GM19455 (cell line): ENCODE measurements around the gene GIMAP1.
"Not testable (repeated sequence)": the region's sequence is repeated elsewhere in the genome, so short reads cannot be mapped to it uniquely, and the experiment has no call there.

ENCODE experiments used
- ATAC-seq: cut with Tn5 transposase; IDR thresholded peaks from one replicate; pipeline ENCODE4 v1.9.1; 2021; ENCODE audit not compliant: unreplicated experiment

Gene GIMAP1

GRCh38 chr7:150716368-150716767 is at the start of gene GIMAP1:
GIMAP1 (plus strand) TSS chr7:150716613; CDS start chr7:150719048, 2,435 bp downstream.
- ATAC-seq: no peak

GRCh38 chr7:150668472-150668911 is 47.9 kb upstream of the GIMAP1 start:
- ATAC-seq: peak; percentile 83

DNA sequence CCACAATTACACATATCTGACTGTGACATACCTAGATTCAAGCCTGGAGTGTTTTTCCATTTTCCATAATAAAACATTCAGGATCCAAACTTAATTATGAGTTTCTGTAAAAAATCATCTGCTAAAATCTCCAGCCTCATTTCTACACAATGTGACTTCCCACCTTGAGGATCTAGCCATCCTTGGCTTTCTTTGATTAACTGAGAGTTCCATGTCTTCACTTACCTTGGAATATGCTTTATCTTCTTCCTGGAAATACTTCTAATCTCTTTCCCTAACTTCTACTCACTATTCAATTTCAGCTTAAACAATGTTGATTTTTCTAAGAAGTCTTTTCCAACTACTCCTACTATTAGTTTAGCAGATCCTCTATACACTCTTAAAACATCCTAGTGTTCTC is 47.4 kb upstream of the GIMAP1 start:
- no peak for ATAC-seq

DNA sequence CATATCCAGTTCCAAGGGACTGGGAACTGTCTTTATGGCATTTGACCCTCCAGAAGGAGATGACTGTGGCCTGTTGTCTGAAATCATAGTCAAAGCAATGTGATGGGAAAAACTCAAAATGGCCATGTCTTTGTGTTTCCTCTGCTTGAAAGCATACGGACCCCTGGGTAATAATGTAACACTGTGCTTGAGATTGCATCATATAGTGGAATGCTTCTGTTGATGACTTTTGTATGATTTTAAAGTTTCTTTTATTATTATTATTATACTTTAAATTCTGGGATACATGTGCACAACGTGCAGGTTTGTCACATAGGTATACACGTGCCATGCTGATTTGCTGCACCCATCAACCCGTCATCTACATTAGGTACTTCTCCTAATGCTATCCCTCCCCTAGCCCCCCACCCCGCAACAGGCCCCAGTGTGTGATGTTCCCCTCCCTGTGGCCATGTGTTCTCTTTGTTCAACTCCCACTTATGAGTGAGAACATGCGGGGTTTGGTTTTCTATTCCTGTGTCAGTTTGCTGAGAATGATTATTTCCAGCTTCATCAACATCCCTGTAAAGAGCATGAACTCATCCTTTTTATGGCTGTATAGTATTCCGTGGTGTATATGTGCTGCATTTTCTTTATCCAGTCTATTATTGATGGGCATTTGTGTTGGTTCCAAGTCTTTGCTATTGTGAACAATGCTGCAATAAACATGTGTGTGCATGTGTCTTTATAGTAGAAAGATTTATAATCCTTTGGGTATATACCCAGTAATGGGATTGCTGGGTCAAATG is 44.4 kb upstream of the GIMAP1 start:
- ATAC-seq: not testable (repeated sequence)

DNA sequence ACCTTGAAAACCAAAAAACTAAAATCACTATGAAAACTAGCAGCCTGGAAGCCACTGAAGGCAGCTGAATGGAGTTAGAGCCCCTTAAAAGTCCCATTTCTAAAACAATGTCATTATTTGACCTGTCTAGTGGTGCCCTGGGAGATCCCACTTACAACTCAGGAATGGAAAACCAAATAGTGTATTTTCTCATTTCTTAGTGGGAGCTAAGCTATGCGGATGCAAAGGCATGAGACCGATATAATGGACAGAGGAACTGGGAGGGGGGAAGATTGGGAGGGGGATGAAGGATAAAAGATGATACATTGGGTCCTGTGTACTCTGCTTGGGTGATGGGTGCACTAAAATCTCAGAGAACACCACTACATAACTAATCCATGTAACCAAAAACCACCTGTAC is 40.7 kb upstream of the GIMAP1 start:
- no peak for ATAC-seq

DNA sequence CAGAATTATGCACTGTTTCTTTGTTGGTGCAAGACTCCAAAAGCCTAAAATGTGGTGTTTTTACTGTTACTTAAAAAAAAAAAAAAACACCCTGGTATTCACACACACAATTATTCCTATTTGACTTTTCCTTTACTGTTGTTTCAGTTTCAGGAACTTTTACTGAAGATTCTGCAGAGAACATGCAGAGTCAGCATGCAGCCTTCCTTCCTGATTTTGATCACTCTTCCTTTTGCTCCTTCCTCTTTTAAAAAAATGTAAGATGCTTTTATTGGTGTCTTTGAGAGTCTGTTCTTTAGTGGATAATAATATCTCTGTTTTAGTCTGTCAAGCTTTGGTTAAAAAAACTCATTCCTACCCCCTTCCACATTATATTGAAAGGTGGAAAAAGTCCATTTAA is 40.1 kb upstream of the GIMAP1 start:
- not testable (repeated sequence) for ATAC-seq

GRCh38 chr7:150676854-150677253 is 39.6 kb upstream of the GIMAP1 start:
- ATAC-seq: not testable (repeated sequence)

GRCh38 chr7:150678601-150679000 is 37.8 kb upstream of the GIMAP1 start:
- ATAC-seq: not testable (repeated sequence)

- ATAC-seq: not testable (repeated sequence)
Measured at GRCh38 chr7:150680364-150680763, 36.0 kb upstream of the GIMAP1 start.

- ATAC-seq: peak; percentile 96
Measured at GRCh38 chr7:150685219-150686029, 31.0 kb upstream of the GIMAP1 start, which contains the start of gene GIMAP2. GIMAP2 (plus strand) TSS chr7:150685706; CDS start chr7:150687060, 1,354 bp downstream.

DNA sequence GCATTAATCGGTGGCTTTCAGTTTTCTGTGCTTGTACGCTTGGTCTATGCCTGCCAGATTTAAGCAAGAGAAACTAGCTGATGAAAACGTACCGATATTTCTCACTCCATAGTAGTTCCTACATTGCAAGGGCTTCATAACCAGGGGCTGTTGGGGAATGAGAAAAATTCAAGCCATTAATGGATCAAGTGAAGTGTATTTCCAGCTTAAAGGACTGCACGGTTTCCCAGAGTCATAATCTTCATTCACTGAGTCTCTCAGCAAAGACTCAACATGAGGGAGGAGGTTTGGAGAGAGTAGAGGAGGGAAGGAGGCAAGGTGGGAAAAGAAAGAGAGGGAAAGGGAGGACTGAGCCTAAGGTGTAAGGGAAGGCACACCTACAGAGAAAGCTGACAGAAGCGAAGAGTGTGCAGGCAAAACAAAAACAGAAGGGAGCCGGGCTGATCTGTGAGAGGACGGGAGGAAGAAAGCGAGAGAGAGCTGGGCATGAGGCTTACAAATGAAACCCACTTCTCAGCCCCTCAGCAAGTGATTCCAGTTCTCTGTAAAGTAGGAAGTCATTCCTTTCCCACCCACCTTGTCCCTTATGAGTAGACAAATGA is 30.3 kb upstream of the GIMAP1 start:
- peak; percentile 43 for ATAC-seq

- ATAC-seq: no peak
Measured at GRCh38 chr7:150688630-150689029, 27.8 kb upstream of the GIMAP1 start.

GRCh38 chr7:150695654-150696053 is 20.8 kb upstream of the GIMAP1 start:
- ATAC-seq: no peak

DNA sequence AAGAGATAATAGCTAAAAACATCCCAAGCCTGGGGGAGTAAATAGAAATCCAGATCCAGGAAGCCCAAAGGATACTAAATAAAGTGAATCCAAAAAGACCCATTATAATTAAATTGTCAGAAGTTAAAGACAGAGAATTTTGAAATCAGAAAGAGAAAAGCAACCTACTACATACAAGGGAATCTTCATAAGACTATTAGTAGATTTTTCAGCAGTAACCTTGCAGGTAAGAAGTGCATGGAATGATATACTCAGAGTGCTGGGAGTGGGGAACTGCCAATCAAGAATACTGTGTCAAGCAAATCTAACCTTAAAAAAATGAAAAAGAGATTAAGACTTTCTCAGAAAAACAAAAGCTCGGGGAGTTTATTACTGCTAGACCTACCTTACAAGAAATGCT is 13.2 kb upstream of the GIMAP1 start:
- ATAC-seq: no peak

GRCh38 chr7:150715293-150715692 is 1.1 kb upstream of the GIMAP1 start:
- ATAC-seq: no peak

DNA sequence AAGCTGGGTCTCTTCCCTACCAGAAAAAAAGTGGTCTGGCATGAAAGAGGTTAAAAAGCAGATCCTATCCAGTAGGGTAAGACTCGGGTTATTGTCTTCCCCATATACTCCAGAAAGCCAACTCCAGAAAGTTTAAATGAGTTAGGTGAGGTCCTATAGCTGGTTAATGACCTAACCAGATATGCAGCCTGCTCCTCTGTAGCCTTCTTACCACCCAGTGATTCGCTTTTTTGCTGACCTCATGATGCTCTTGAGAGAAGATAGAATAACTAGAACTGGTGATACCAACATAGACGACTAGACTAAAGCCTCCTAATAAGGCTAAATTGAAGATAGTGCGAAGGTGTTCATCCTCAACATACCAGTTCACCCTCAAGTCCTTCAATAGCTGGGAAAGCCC is 675 bp upstream of the GIMAP1 start:
- no peak for ATAC-seq

- ATAC-seq: no peak
Measured at GRCh38 chr7:150716939-150717338, 526 bp downstream of the GIMAP1 start.

DNA sequence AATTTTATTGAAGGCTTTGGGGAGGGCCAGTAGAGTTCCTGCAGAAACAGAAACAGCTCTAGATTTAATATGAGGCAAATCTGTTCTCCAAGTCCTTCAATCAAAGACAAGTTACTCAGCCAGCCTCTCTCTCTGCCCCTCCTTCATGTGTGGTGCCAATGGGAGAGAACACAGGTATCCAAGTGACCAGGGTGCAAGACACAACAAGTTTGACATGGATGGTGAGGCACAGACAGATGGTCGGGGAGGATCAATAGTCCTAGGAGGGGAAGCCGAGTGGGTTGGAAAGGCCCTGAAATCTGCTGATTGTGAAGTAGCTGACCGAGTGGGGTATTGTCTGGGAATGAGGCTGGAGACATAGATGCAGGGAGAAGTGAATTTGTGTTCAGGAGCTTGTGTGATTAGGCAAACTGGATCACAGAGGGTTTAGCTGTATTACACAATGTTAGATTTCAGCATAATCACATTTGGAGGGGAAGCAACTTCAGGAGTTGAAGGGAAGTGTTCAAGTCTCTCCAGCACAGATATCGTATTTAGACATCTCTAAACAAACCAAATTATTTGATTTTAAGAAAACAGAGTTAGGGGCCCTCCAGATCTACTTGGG is 1.5 kb downstream of the GIMAP1 start:
- no peak for ATAC-seq

- no peak for ATAC-seq
Measured at GRCh38 chr7:150719436-150719835, 3.0 kb downstream of the GIMAP1 start.

GRCh38 chr7:150719960-150720891 is 3.8 kb downstream of the GIMAP1 start:
- no peak for ATAC-seq
